HEK293 (cell line): ENCODE data around the gene TECPR2.
A peak's percentile ranks its signal among the peaks of the same experiment; 100 is the strongest.

Source experiments
- CTCF ChIA-PET: fragments of 350-600 bp; formaldehyde crosslinking; extraction: SDS; loops from one replicate; lab custom pipeline; 2021; ENCODE audit warnings: antibody characterized with exemption; lab: Yijun Ruan, JAX
- POLR2A ChIA-PET: fragments of 300-600 bp; formaldehyde crosslinking; extraction: SDS; loops from one replicate; lab custom pipeline; 2020; ENCODE audit warnings: antibody characterized with exemption, inconsistent platforms; lab: Yijun Ruan, JAX
- H3K27ac ChIP-seq: fragments of 200-500 bp; sonication (Bioruptor generic); 2 replicates; pipeline ENCODE4 v1.5.1; 2014; ENCODE audit warnings: low read depth, low read length, control low read depth, inconsistent platforms; ENCODE audit errors: extremely low read depth
- H3K36me3 ChIP-seq, 2 experiments: fragments of 200-500 bp in 1 of 2; sonication (Bioruptor generic) in 1 of 2; 1 replicate in 1 of 2; 2 replicates in 1 of 2; pipeline ENCODE4 v1.5.1; 2014 to 2017; ENCODE audit warnings: inconsistent platforms in 2 of 2, low read length in 2 of 2; ENCODE audit not compliant: control insufficient read depth in 2 of 2, insufficient read depth in 1 of 2
- H3K4me1 ChIP-seq: fragments of 200-500 bp; sonication (Bioruptor generic); 2 replicates; pipeline ENCODE4 v1.5.1; 2014; ENCODE audit warnings: mild to moderate bottlenecking, low read length, inconsistent platforms; ENCODE audit not compliant: control insufficient read depth, insufficient read depth
- H3K4me3 ChIP-seq: 2 replicates; pipeline ENCODE4 v1.5.1; 2011; ENCODE audit warnings: low read depth, mild to moderate bottlenecking, control low read depth, low read length, moderate library complexity
- H3K9me3 ChIP-seq: fragments of 200-500 bp; sonication (Bioruptor generic); 2 replicates; pipeline ENCODE4 v1.5.1; 2014; ENCODE audit warnings: low read depth, low read length, inconsistent platforms; ENCODE audit not compliant: control insufficient read depth, insufficient read depth
- CTCF ChIP-seq: fragments of 450-650 bp; formaldehyde crosslinking; IDR thresholded peaks from 2 replicates; pipeline ENCODE4 v1.5.1; 2016; ENCODE audit warnings: missing biosample characterization, missing genetic modification characterization
- GLIS1 ChIP-seq: fragments of 450-650 bp; formaldehyde crosslinking; IDR thresholded peaks from 2 replicates; pipeline ENCODE4 v1.5.1; 2016; ENCODE audit warnings: missing biosample characterization, missing genetic modification characterization
- HIC1 ChIP-seq: fragments of 450-650 bp; formaldehyde crosslinking; IDR thresholded peaks from 2 replicates; pipeline ENCODE4 v1.5.1; 2016; ENCODE audit warnings: missing biosample characterization, missing genetic modification characterization
- KLF7 ChIP-seq: fragments of 450-650 bp; formaldehyde crosslinking; IDR thresholded peaks from 2 replicates; pipeline ENCODE4 v1.5.1; 2016; ENCODE audit warnings: missing biosample characterization, missing genetic modification characterization, borderline replicate concordance
- REPIN1 ChIP-seq: fragments of 450-650 bp; formaldehyde crosslinking; IDR thresholded peaks from 2 replicates; pipeline ENCODE4 v1.5.1; 2017; ENCODE audit warnings: missing biosample characterization, missing genetic modification characterization, low read depth
- SCRT2 ChIP-seq: fragments of 450-650 bp; formaldehyde crosslinking; IDR thresholded peaks from 2 replicates; pipeline ENCODE4 v1.5.1; 2016; ENCODE audit warnings: missing biosample characterization, missing genetic modification characterization
- WT1 ChIP-seq: fragments of 450-650 bp; formaldehyde crosslinking; IDR thresholded peaks from 2 replicates; pipeline ENCODE4 v1.5.1; 2016; ENCODE audit warnings: missing biosample characterization, missing genetic modification characterization
- ZBTB17 ChIP-seq: fragments of 450-650 bp; formaldehyde crosslinking; IDR thresholded peaks from 2 replicates; pipeline ENCODE4 v1.5.1; 2016; ENCODE audit warnings: missing biosample characterization, missing genetic modification characterization
- ZNF239 ChIP-seq: fragments of 450-650 bp; formaldehyde crosslinking; IDR thresholded peaks from 2 replicates; pipeline ENCODE4 v1.5.1; 2016; ENCODE audit warnings: missing biosample characterization, missing genetic modification characterization
- ZNF366 ChIP-seq: fragments of 450-650 bp; formaldehyde crosslinking; conservative IDR thresholded peaks from 2 replicates; pipeline ENCODE4 v1.5.1; 2016; ENCODE audit warnings: missing biosample characterization, missing genetic modification characterization
- ZNF529 ChIP-seq: fragments of 450-650 bp; formaldehyde crosslinking; IDR thresholded peaks from 2 replicates; pipeline ENCODE4 v1.5.1; 2017; ENCODE audit warnings: missing genetic modification characterization, missing biosample characterization; ENCODE audit not compliant: insufficient replicate concordance
- ZNF558 ChIP-seq: fragments of 450-650 bp; formaldehyde crosslinking; IDR thresholded peaks from 2 replicates; pipeline ENCODE4 v1.5.1; 2016; ENCODE audit warnings: missing biosample characterization, missing genetic modification characterization
- ZNF600 ChIP-seq: fragments of 450-650 bp; formaldehyde crosslinking; IDR thresholded peaks from 2 replicates; pipeline ENCODE4 v1.5.1; 2016; ENCODE audit warnings: missing biosample characterization, missing genetic modification characterization
- ZNF654 ChIP-seq: fragments of 450-650 bp; formaldehyde crosslinking; IDR thresholded peaks from 2 replicates; pipeline ENCODE4 v1.5.1; 2016; ENCODE audit warnings: low read depth, missing biosample characterization, missing genetic modification characterization
- ZSCAN30 ChIP-seq: fragments of 450-650 bp; IDR thresholded peaks from 2 replicates; pipeline ENCODE4 v1.5.1; 2018; ENCODE audit warnings: missing biosample characterization, mild to moderate bottlenecking, missing genetic modification characterization, moderate library complexity

Gene TECPR2

GRCh38 chr14:102320671-102321455 lies 41.9 kb upstream of the TECPR2 start (continued):
- TF ChIP-seq REPIN1 (tag by site-specific recombination), result no peak
- no peak for TF ChIP-seq WT1
- TF ChIP-seq GLIS1 (tag by site-specific recombination), result no peak
- no peak for TF ChIP-seq ZNF558
- no peak for TF ChIP-seq ZBTB17 (tag by site-specific recombination)
- TF ChIP-seq ZSCAN30 (tag by site-specific recombination), result no peak
- no peak for TF ChIP-seq KLF7 (tag by site-specific recombination)

- TF ChIP-seq ZNF600 (tag by site-specific recombination) (no peak), ZNF366 (tag by site-specific recombination) (no peak), SCRT2 (peak; percentile 70), ZNF529 (tag by site-specific recombination) (no peak), CTCF (no peak)
- Histone ChIP-seq H3K27ac (no peak overlapping the region; the same call in 1 of the 2 replicates), H3K4me3 (no peak overlapping the region), H3K4me1 (peaks cover 8% of the 10 kb centered on the region; the same call in 1 of the 2 replicates), H3K9me3 (no peaks in the 10 kb centered on the region), H3K36me3 (peaks cover 0 to 23% of the 10 kb centered on the region in 2 experiments; a peak in 2 of 3 replicates)
- ChIA-PET POLR2A (no interaction called here), CTCF (interaction anchor here (0.6 to 1.1 kb wide), 4 partner anchors 83 to 595 kb away, joined by 3 to 5 read pairs (median 3); no protein-coding TSS in a partner anchor)
These were observed 41.0 kb upstream of the TECPR2 start for GRCh38 chr14:102321456-102322422.

GRCh38 chr14:102323102-102323501 lies 39.6 kb upstream of the TECPR2 start:
- Histone ChIP-seq H3K4me3 (no peak overlapping the region), H3K27ac (no peak overlapping the region), H3K36me3 (peaks cover 1 to 23% of the 10 kb centered on the region in 2 experiments; a peak in 2 of 3 replicates), H3K4me1 (peaks cover 3% of the 10 kb centered on the region; the same call in 1 of the 2 replicates), H3K9me3 (no peaks in the 10 kb centered on the region)
- ChIA-PET CTCF (interaction anchor here (0.6 kb wide), 2 partner anchors 67 to 248 kb away, joined by 3 to 4 read pairs; no protein-coding TSS in a partner anchor), POLR2A (no interaction called here)
- TF ChIP-seq ZNF654 (tag by site-specific recombination) (peak; percentile 20; the same call in 1 of the 2 replicates), HIC1 (0 out of 2 replicates have a peak, but pooled peaks have one; percentile 14), CTCF (peak; percentile 78), ZNF239 (tag by site-specific recombination) (no peak)
